Spinal cord (tissue), 10 donors: Measurements from ENCODE around the gene SLC10A3. TPM values are rescaled to one million over a fixed set of nuclear protein-coding genes. Genes with fewer than 3 reads are reported as not detected.

Experiments used
- DNase-seq, 6 donors: peaks; one replicate each; pipeline versions ENCODE4 v3.0.0 to v3.0.0-alpha.2; 2013 to 2015; ENCODE audit warnings: low spot score in 6 of 6, low read depth in 4 of 6
- H3K27ac ChIP-seq: one replicate; pipeline ENCODE4 v1.5.1; 2013; ENCODE audit warnings: low read depth, low read length, control low read depth
- H3K27me3 ChIP-seq: one replicate; pipeline ENCODE4 v1.6.1; 2013; ENCODE audit warnings: low read length; ENCODE audit not compliant: control insufficient read depth, insufficient read depth
- H3K36me3 ChIP-seq: one replicate; pipeline ENCODE4 v1.6.1; 2013; ENCODE audit warnings: low read length; ENCODE audit not compliant: control insufficient read depth, insufficient read depth
- H3K4me1 ChIP-seq: one replicate; pipeline ENCODE4 v1.6.1; 2013; ENCODE audit warnings: low read length; ENCODE audit not compliant: control insufficient read depth, insufficient read depth
- H3K4me3 ChIP-seq: one replicate; pipeline ENCODE4 v1.5.1; 2013; ENCODE audit warnings: low read depth, low read length, control low read depth
- H3K9me3 ChIP-seq: one replicate; pipeline ENCODE4 v1.6.1; 2013; ENCODE audit warnings: low read length; ENCODE audit not compliant: control insufficient read depth, insufficient read depth
- WGBS: methylation state at CpG from one replicate; pipeline ENCODE4 v1.1.5; 2013; ENCODE audit warnings: missing lambda C conversion rate; ENCODE audit not compliant: insufficient coverage; 5-methylcytosine and 5-hydroxymethylcytosine counted together
- polyA plus RNA-seq, 2 donors: library from polyadenylated mRNA; unstranded; fragments of 120-200 nt; gene quantifications; one replicate each; pipeline ENCODE4 v1.2.1, GENCODE V29; 2013; ENCODE audit not compliant: insufficient read length in 2 of 2
- total RNA-seq, 2 donors: library from RNA; depleted of rRNA in 1 of 2; stranded (reverse); fragments of 120-200 nt in 1 of 2; fragments of >200 nt in 1 of 2; gene quantifications; one replicate each; pipeline versions ENCODE4 v1.2.3 to v1.2.4, GENCODE V29; 2013 to 2014
- donor health status: healthy.

The SLC10A3 gene
- total and polyA plus RNA-seq, 4 donors = 4.9 to 13.9 (median 9.3) TPM

- Histone ChIP-seq H3K27ac (peak overlapping the region; percentile 88), H3K4me1 (peaks cover 15% of the 10 kb centered on the region), H3K9me3 (no peaks in the 10 kb centered on the region), H3K4me3 (peak overlapping the region; percentile 26), H3K27me3 (no peaks in the 10 kb centered on the region), H3K36me3 (peaks cover 19% of the 10 kb centered on the region)
- peak; percentile 44 to 94 (median 57) for DNase-seq
- 31% methylated on average over 9 of the region's 15 CpGs for whole genome bisulfite sequencing
Observed at GRCh38 chrX:154526901-154527675, 36.7 kb upstream of the SLC10A3 start.

DNA sequence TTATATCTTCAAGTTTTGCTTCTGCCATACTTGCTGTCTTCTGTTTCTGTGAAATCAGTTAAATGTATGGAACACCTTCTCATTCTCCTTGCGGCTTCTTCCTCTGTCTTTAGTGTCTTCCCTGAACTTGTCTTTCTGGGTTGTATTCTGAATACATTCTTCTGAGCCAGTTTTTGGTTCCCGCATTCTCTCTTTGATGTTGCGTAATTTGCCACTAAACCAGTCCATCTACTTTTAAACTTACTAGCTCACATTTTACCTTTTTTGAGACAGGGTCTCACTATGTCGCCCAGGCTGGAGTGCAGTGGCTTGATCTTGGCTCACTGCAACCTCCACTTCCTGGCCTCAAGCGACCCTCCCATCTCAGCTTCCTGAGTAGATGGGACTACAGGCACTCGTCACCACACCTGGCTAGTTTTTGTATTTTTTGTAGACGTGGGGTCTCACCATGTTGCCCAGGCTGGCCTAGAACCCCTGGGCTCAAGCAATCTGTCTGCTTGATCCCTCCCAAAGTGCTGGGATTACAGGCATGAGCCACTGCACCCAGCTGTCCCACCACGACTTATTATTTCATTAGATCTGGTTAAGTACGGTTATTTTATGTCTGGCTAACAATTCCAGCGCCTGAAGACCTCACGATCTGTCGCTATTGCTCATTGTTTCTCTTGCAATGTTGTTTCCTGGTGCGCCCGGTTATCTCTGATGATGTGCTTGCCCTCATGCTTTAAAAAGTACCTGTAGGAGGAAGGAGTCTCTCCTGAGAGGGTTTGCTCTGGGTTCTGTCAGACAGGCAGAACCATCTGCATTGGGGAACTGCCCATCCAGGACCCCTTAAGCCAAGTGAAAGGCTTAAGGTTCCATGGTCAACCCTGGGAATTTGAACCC is 35.4 kb upstream of the SLC10A3 start:
- Histone ChIP-seq H3K4me1 (peaks cover 15% of the 10 kb centered on the region), H3K36me3 (peaks cover 9% of the 10 kb centered on the region), H3K27ac (no peak overlapping the region), H3K27me3 (no peaks in the 10 kb centered on the region), H3K9me3 (no peaks in the 10 kb centered on the region), H3K4me3 (no peak overlapping the region)
- 79% methylated on average over 11 of the region's 14 CpGs for WGBS
- DNase-seq = no peak

DNA sequence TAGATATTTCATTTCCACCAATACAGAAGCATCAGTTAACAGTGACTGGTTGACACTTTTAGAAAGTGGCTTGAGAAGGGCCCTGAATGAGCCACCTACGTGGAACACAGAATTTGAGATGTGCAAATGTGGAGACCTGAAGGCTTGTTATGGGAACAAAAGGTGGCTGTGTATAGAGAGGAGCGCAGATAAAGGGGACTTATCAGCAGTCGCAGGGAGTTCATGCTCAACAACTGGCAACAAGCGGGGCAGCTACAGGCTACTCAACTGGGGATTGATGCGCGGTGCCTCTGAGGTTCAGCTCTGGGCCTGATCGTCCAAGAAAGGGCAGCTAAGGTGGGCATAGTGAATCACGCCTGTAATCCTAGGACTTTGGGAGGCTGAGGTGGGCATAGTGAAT is 29.0 kb upstream of the SLC10A3 start:
- H3K4me1 ChIP-seq = peaks cover 22% of the 10 kb centered on the region
- no peaks in the 10 kb centered on the region for H3K27me3 ChIP-seq
- H3K27ac ChIP-seq = no peak overlapping the region
- no peaks in the 10 kb centered on the region for H3K36me3 ChIP-seq
- H3K9me3 ChIP-seq = no peaks in the 10 kb centered on the region
- no peak overlapping the region for H3K4me3 ChIP-seq
- DNase-seq = no peak
- 93% methylated on average over 6 of the region's 8 CpGs for WGBS

DNA sequence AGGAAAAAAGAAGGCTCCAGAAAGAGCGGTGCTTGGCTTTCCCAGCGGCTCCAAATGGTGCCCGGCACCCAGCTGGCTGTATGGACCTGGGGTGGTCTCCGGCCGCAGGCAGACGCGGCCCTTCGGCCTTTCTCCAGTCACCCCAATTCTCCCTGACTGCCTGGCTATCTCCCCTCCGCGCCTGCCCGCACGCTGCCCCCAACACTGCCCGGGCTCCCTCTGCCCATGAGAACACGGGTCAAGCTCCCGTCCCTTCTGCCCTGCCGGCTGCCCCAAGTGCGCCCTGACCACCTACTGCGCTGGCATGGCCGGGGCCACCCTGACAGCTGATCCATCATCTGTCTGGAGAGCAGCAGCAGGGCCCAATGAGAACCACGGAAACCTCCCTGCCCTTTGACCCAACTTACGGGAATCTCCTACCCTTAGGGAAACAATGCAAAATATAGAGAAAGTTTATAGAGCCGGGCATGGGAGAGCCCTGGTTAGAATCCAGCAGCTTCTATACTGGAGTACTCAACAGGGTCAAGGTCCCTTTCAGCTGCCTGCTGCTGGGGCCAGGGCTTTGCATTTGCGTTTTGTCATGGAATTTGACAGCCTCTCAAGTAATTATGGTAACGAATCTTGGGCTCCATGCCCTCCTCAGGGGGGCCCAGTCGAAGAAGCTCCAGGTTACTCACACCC is 26.8 kb upstream of the SLC10A3 start:
- peak overlapping the region; percentile 88 for H3K27ac ChIP-seq
- peaks cover 7% of the 10 kb centered on the region for H3K36me3 ChIP-seq
- DNase-seq = no peak
- WGBS = 31% methylated on average over 22 of the region's 25 CpGs
- H3K4me3 ChIP-seq = peak overlapping the region; percentile 2
- no peaks in the 10 kb centered on the region for H3K27me3 ChIP-seq
- no peaks in the 10 kb centered on the region for H3K9me3 ChIP-seq
- peaks cover 22% of the 10 kb centered on the region for H3K4me1 ChIP-seq

DNA sequence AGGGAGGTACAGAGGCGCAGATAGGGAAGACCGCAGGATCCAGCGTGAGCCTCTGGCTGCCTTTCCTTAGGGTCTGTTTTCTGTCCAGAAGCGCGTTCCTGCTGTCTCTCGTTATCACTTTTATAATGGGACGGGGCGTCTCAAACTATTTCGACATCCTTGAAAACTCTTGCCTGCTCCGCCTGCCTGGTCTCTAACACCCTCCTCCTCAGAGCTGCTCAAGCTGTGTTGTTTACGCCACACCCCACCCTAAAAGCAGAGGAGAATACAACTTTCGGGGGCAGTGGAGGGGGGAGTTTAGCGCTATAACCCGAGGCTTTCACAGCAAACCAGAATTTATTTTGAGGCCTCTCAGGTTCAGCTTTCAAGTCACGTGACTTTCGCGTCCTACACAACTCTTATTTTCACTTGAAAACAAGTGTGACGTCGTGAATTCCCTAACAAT is 26.2 kb upstream of the SLC10A3 start:
- peak in 3 of 6 donors; percentile 17 to 70 (median 67) for DNase-seq
- Histone ChIP-seq H3K4me3 (peak overlapping the region; percentile 36), H3K36me3 (peaks cover 10% of the 10 kb centered on the region), H3K9me3 (no peaks in the 10 kb centered on the region), H3K27me3 (no peaks in the 10 kb centered on the region), H3K4me1 (peaks cover 22% of the 10 kb centered on the region), H3K27ac (peak overlapping the region; percentile 88)
- 44% methylated on average over 14 of the region's 19 CpGs for WGBS

DNA sequence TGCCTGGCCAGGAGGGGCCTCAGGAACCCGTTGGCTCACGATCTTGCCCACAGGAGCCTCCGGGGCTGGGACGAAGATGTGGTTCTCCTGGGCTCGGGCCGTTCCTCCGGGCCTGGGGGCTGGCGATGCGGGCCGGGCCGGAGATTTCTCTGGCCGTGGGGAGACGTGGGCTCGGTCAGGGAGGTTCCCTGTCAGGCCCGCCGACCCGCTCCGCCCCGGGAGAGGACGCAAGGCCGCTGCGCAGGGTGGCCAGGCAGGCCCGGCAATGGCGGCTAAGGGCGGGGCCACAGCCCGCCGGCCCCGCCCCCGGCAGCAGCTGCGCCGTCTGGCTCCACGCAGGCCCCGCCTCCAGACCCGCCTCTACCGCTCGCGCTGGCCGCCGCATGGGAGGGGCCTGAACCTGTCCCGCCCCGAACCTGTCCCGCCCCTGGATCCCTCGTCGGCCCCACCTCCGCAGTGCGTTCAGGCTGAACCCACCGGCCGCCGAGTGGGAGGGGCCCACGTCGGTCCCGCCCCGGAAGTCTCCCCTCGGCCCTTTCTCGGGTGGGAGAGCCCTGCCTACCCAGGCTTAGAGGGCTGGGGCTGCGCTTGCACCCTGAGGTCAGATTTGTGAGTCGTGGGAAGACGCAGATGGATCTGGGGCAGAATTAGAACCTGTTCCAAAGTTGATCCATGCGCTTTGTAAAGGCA is 25.7 kb upstream of the SLC10A3 start, which contains the start of gene FAM3A:
Gene FAM3A (minus strand): TSS at position 267 of the 690 bp plus-strand sequence. CDS start 460 bp downstream, outside the sequence.
- Histone ChIP-seq H3K27ac (peak within 1 kb of the TSS; percentile 88), H3K27me3 (no peaks in the 10 kb centered on the region)
- 25% methylated on average over 59 of the region's 59 CpGs for WGBS

GRCh38 chrX:154515090-154515965 is 24.9 kb upstream of the SLC10A3 start:
- H3K4me1 ChIP-seq = peaks cover 22% of the 10 kb centered on the region
- WGBS = 31% methylated on average over 26 of the region's 34 CpGs
- no peaks in the 10 kb centered on the region for H3K9me3 ChIP-seq
- H3K27me3 ChIP-seq = no peaks in the 10 kb centered on the region
- peak overlapping the region; percentile 86 for H3K27ac ChIP-seq
- H3K4me3 ChIP-seq = peak overlapping the region; percentile 80
- DNase-seq = peak in 2 of 6 donors; percentile 7 to 19
- H3K36me3 ChIP-seq = peaks cover 13% of the 10 kb centered on the region

More for the DNA sequence above, 25.7 kb upstream of the SLC10A3 start, which contains the start of gene FAM3A:
- Histone ChIP-seq H3K9me3 (no peaks in the 10 kb centered on the region), H3K36me3 (peaks cover 12% of the 10 kb centered on the region), H3K4me3 (peak within 1 kb of the TSS; percentile 80), H3K4me1 (peaks cover 22% of the 10 kb centered on the region)
- peak; percentile 61 to 95 (median 72) for DNase-seq

DNA sequence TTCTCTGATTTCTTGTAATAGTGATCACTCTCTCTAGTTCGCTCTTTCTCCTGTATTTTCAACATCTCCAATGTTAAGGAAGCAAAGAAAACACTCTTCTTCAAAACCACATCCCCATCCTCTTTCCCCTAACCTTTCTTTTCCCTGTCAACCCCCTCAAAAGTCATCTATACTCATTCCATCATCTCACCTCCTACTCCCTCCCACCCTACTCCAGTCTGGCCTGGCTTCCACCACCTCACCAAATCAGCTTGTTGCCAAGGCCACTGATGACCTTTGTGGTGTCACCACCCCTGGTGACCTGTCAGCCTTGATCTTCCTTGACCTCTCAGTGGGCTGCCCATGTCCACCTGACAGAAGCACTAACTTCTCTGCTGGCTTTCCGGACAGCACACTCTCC is 23.3 kb upstream of the SLC10A3 start:
- DNase-seq = no peak
- H3K36me3 ChIP-seq = peaks cover 19% of the 10 kb centered on the region
- H3K4me1 ChIP-seq = peaks cover 22% of the 10 kb centered on the region
- H3K27me3 ChIP-seq = no peaks in the 10 kb centered on the region
- no peak overlapping the region for H3K27ac ChIP-seq
- 69% methylated on average over 2 of the region's 2 CpGs for WGBS
- no peak overlapping the region for H3K4me3 ChIP-seq
- H3K9me3 ChIP-seq = no peaks in the 10 kb centered on the region
